A673 (cell line): ENCODE data around the gene THBS2.

ENCODE experiments used
- CTCF ChIP-seq: fragments of 300-800, 200-600 bp; sonication (generic); conservative IDR thresholded peaks from 2 replicates; pipeline ENCODE4 v1.5.1; 2017; ENCODE audit warnings: low read depth, mild to moderate bottlenecking, antibody characterized with exemption, low read length, moderate library complexity, mixed read lengths
- EZH2 ChIP-seq: fragments of 200-600 bp; sonication (generic); IDR thresholded peaks from 2 replicates; pipeline ENCODE4 v1.6.1; 2017; ENCODE audit warnings: borderline replicate concordance, low read depth, mild to moderate bottlenecking, mixed read lengths, antibody characterized with exemption, low read length; ENCODE audit not compliant: poor library complexity, severe bottlenecking

- TF ChIP-seq CTCF (no peak), EZH2 (no peak)
These were observed 83.1 kb downstream of the THBS2 start for GRCh38 chr6:169170583-169170955.
